Panc1 (cell line): Measurements from ENCODE around the gene ABHD16B. TPM values are rescaled to one million over a fixed set of nuclear protein-coding genes. Genes with fewer than 3 reads are reported as not detected.

Experiments
- ATAC-seq: fragments of 200-7000 bp; cut with Tn5 transposase; 2 replicates; pipeline ENCODE4 v1.9.1; 2020; ENCODE audit warnings: mild to moderate bottlenecking, moderate library complexity
- BruUV-seq: library from RNA; stranded (reverse); fragments of 400-500 nt; replicated peaks from 2 replicates; lab custom pipeline; 2021; lab: Mats Ljungman, UMichigan
- CTCF ChIA-PET: fragments of 300-600 bp; sonication (Branson Sonifier 250); formaldehyde crosslinking; loops from one replicate; lab custom pipeline; 2022; ENCODE audit warnings: antibody characterized with exemption; lab: Charles Lee
- POLR2A ChIA-PET: fragments of 300-600 bp; sonication (Branson Sonifier 250); formaldehyde crosslinking; loops from one replicate; lab custom pipeline; 2022; ENCODE audit warnings: antibody characterized with exemption; lab: Charles Lee
- DNase-seq: peaks from one replicate; pipeline ENCODE4 v3.0.0-alpha.2; 2010; ENCODE audit warnings: low read depth, low spot score
- H3K27ac ChIP-seq: 2 replicates; pipeline ENCODE4 v1.5.1; 2011; ENCODE audit warnings: mild to moderate bottlenecking, low read length, inconsistent platforms
- H3K27me3 ChIP-seq: fragments of 200-500 bp; sonication (Bioruptor generic); 2 replicates; pipeline ENCODE4 v1.6.0; 2014; ENCODE audit warnings: low read length, inconsistent platforms; ENCODE audit not compliant: control insufficient read depth, insufficient read depth
- H3K36me3 ChIP-seq: fragments of 200-500 bp; sonication (Bioruptor generic); 2 replicates; pipeline ENCODE4 v1.5.1; 2014; ENCODE audit warnings: inconsistent platforms, mild to moderate bottlenecking, low read length, moderate library complexity; ENCODE audit not compliant: control insufficient read depth, insufficient read depth
- H3K4me1 ChIP-seq: 2 replicates; pipeline ENCODE4 v1.5.1; 2011; ENCODE audit warnings: inconsistent platforms, mild to moderate bottlenecking, low read length, moderate library complexity; ENCODE audit not compliant: control insufficient read depth, insufficient read depth
- H3K4me3 ChIP-seq, 2 experiments: 2 replicates each; pipeline ENCODE4 v1.5.1; 2011 to 2012; ENCODE audit warnings: low read depth in 2 of 2, low read length in 2 of 2, mild to moderate bottlenecking in 2 of 2, inconsistent platforms in 1 of 2, moderate library complexity in 1 of 2
- H3K9me3 ChIP-seq: fragments of 200-500 bp; sonication (Bioruptor generic); 2 replicates; pipeline ENCODE4 v1.5.1; 2014; ENCODE audit warnings: low read depth, mild to moderate bottlenecking, inconsistent platforms, low read length, moderate library complexity; ENCODE audit not compliant: control insufficient read depth, insufficient read depth
- CTCF ChIP-seq: fragments of 450-650 bp; IDR thresholded peaks from 2 replicates; pipeline ENCODE4 v1.5.1; 2017; ENCODE audit warnings: mild to moderate bottlenecking
- POLR2AphosphoS5 ChIP-seq: IDR thresholded peaks from 2 replicates; pipeline ENCODE4 v1.6.1; 2012; ENCODE audit warnings: mild to moderate bottlenecking, low read depth, low read length, moderate library complexity
- REST ChIP-seq, 2 experiments: IDR thresholded peaks; 2 replicates each; pipeline ENCODE4 v1.6.1; 2011 to 2012; ENCODE audit warnings: low read depth in 2 of 2, control low read depth in 1 of 2, low read length in 1 of 2, mild to moderate bottlenecking in 1 of 2, moderate library complexity in 1 of 2; ENCODE audit not compliant: insufficient read depth in 1 of 2
- SIN3A ChIP-seq: IDR thresholded peaks from 2 replicates; pipeline ENCODE4 v1.6.1; 2012; ENCODE audit warnings: low read depth, mild to moderate bottlenecking, low read length, moderate library complexity, borderline replicate concordance; ENCODE audit not compliant: insufficient read depth
- TCF7L2 ChIP-seq: IDR thresholded peaks from 2 replicates; pipeline ENCODE4 v1.6.1; 2011; ENCODE audit warnings: mild to moderate bottlenecking, low read depth, low read length, inconsistent platforms
- in situ Hi-C: cut with HindIII; loops from 2 replicates; pipeline ENCODE4 v1.10.0; 2016; ENCODE audit warnings: low sequenced_read_pairs, low pct_unique_long_range_greater_than_20kb
- intact Hi-C: fragments of 100-400 bp; cut with micrococcal nuclease; formaldehyde crosslinking; loops from one replicate; pipeline ENCODE4 v1.10.0; 2022; ENCODE audit not compliant: unreplicated experiment
- total RNA-seq: library from RNA; stranded (reverse); gene quantifications from one replicate; pipeline ENCODE4 v1.2.1, GENCODE V29; 2021; ENCODE audit not compliant: unreplicated experiment

The ABHD16B gene
- total RNA-seq, 1 experiment from 2014 or later, result not detected

GRCh38 chr20:63842258-63842657 is 19.0 kb upstream of the ABHD16B start:
- ChIA-PET CTCF (no interaction called here), POLR2A (no interaction called here)
- Histone ChIP-seq H3K36me3 (no peaks in the 10 kb centered on the region), H3K27me3 (no peaks in the 10 kb centered on the region), H3K9me3 (no peaks in the 10 kb centered on the region), H3K27ac (no peak overlapping the region), H3K4me1 (peaks cover 23% of the 10 kb centered on the region), H3K4me3 (no peak overlapping the region)
- intact Hi-C loops, result no loop called here
- TF ChIP-seq CTCF (no peak), POLR2AphosphoS5 (no peak), TCF7L2 (no peak), REST (IDR thresholded peaks at IDR 0.05; ENCODE audit: insufficient read depth in 1 of 2, low read depth in 2 of 2, low read length in 1 of 2) (no peak), SIN3A (no peak)
- no TSS peak for BruUV-seq
- in situ Hi-C loops, result no loop called here
- DNase-seq, result no peak
- ATAC-seq, result no peak

GRCh38 chr20:63843222-63843621 is 18.1 kb upstream of the ABHD16B start:
- POLR2A ChIA-PET, result no interaction called here
- CTCF ChIA-PET, result no interaction called here
- TF ChIP-seq POLR2AphosphoS5 (no peak), CTCF (no peak), SIN3A (no peak), REST (IDR thresholded peaks at IDR 0.05; ENCODE audit: insufficient read depth in 1 of 2, low read depth in 2 of 2, low read length in 1 of 2) (no peak)
- ATAC-seq (no peak), DNase-seq (no peak)
- no TSS peak for BruUV-seq
- Histone ChIP-seq H3K36me3 (no peaks in the 10 kb centered on the region), H3K27me3 (no peaks in the 10 kb centered on the region), H3K9me3 (no peaks in the 10 kb centered on the region), H3K4me1 (peaks cover 33% of the 10 kb centered on the region), H3K27ac (no peak overlapping the region), H3K4me3 (no peak overlapping the region)
- in situ Hi-C loops, result no loop called here
- intact Hi-C loops, result no loop called here
